Type B pancreatic cell (in vitro differentiated cells): ENCODE measurements around the gene CCNT1. TPM values are rescaled to one million over a fixed set of nuclear protein-coding genes. Genes with fewer than 3 reads are reported as not detected.
"Not testable (repeated sequence)": the region's sequence is repeated elsewhere in the genome, so short reads cannot be mapped to it uniquely, and the experiment has no call there.

Source experiments
- DNase-seq: peaks from one replicate; pipeline ENCODE4 v3.0.0; 2021; ENCODE audit warnings: mixed read lengths; ENCODE audit not compliant: unreplicated experiment; ENCODE audit errors: extremely low spot score
- H3K27ac Mint-ChIP-seq: 2 replicates; pipeline ENCODE4 v1.8.0; 2021; ENCODE audit warnings: mild to moderate bottlenecking, mixed read lengths
- H3K27me3 Mint-ChIP-seq: 2 replicates; pipeline ENCODE4 v1.8.0; 2021; ENCODE audit warnings: mixed read lengths
- H3K36me3 Mint-ChIP-seq: 2 replicates; pipeline ENCODE4 v1.8.0; 2021; ENCODE audit warnings: mixed read lengths
- H3K4me1 Mint-ChIP-seq: one replicate; pipeline ENCODE4 v1.8.0; 2021; ENCODE audit warnings: mixed read lengths; ENCODE audit not compliant: unreplicated experiment
- H3K4me3 Mint-ChIP-seq: 2 replicates; pipeline ENCODE4 v1.8.0; 2021; ENCODE audit warnings: mild to moderate bottlenecking, mixed read lengths
- H3K9me3 Mint-ChIP-seq: 2 replicates; pipeline ENCODE4 v1.8.0; 2021; ENCODE audit warnings: mixed read lengths
- CTCF ChIP-seq: fragments of 200-600 bp; sonication (generic); conservative IDR thresholded peaks from 2 replicates; pipeline ENCODE4 v1.5.0; 2021; ENCODE audit warnings: antibody characterized with exemption, mild to moderate bottlenecking
- total RNA-seq: library from RNA; stranded (reverse); gene quantifications from 2 replicates; pipeline ENCODE4 v1.2.1, GENCODE V29; 2021; ENCODE audit warnings: low replicate concordance

The CCNT1 gene
- total RNA-seq, 1 donor from 2014 or later = 46.9 TPM

GRCh38 chr12:48728807-48729206, 12.3 kb upstream of the CCNT1 start:
- no peaks in the 10 kb centered on the region for H3K9me3 Mint-ChIP-seq
- peaks cover 7% of the 10 kb centered on the region for H3K27me3 Mint-ChIP-seq
- no peaks in the 10 kb centered on the region for H3K4me1 Mint-ChIP-seq
- no peak for DNase-seq
- no peaks in the 10 kb centered on the region for H3K36me3 Mint-ChIP-seq
- no peak overlapping the region for H3K4me3 Mint-ChIP-seq
- no peak overlapping the region for H3K27ac Mint-ChIP-seq
- no peak for TF ChIP-seq CTCF

- H3K27ac Mint-ChIP-seq, H3K27me3 Mint-ChIP-seq, H3K9me3 Mint-ChIP-seq, H3K4me3 Mint-ChIP-seq, H3K36me3 Mint-ChIP-seq, H3K4me1 Mint-ChIP-seq: not testable (repeated sequence)
- DNase-seq = peak; percentile 20
Observed at GRCh38 chr12:48720737-48721136, 4.2 kb upstream of the CCNT1 start.

GRCh38 chr12:48720171-48720570, 3.7 kb upstream of the CCNT1 start:
- not testable (repeated sequence) for H3K4me3 Mint-ChIP-seq, H3K9me3 Mint-ChIP-seq, H3K36me3 Mint-ChIP-seq, H3K27ac Mint-ChIP-seq, H3K27me3 Mint-ChIP-seq
- DNase-seq = peak; percentile 39
- H3K4me1 Mint-ChIP-seq = peaks cover 11% of the 10 kb centered on the region

- Mint-ChIP-seq H3K4me3 (peak overlapping the region; percentile 67), H3K4me1 (peaks cover 23% of the 10 kb centered on the region)
- DNase-seq = peak; percentile 10
- not testable (repeated sequence) for H3K27me3 Mint-ChIP-seq, H3K9me3 Mint-ChIP-seq, H3K36me3 Mint-ChIP-seq, H3K27ac Mint-ChIP-seq
Observed at GRCh38 chr12:48719002-48719401, 2.5 kb upstream of the CCNT1 start.

- Mint-ChIP-seq H3K27ac (peak overlapping the region; percentile 96), H3K4me1 (peaks cover 32% of the 10 kb centered on the region), H3K27me3 (no peaks in the 10 kb centered on the region), H3K4me3 (peak overlapping the region; percentile 94), H3K36me3 (peaks cover 10% of the 10 kb centered on the region), H3K9me3 (peaks cover 8% of the 10 kb centered on the region)
- DNase-seq = no peak
- TF ChIP-seq CTCF = peak; percentile 16
Observed at GRCh38 chr12:48717252-48717695, 767 bp upstream of the CCNT1 start.

GRCh38 chr12:48716168-48716492, 377 bp downstream of the CCNT1 start:
- H3K36me3 Mint-ChIP-seq = peaks cover 10% of the 10 kb centered on the region
- peaks cover 7% of the 10 kb centered on the region for H3K9me3 Mint-ChIP-seq
- peak overlapping the region; percentile 94 for H3K4me3 Mint-ChIP-seq
- no peak for TF ChIP-seq CTCF
- peak overlapping the region; percentile 96 for H3K27ac Mint-ChIP-seq
- peak; percentile 64 for DNase-seq
- H3K27me3 Mint-ChIP-seq = no peaks in the 10 kb centered on the region
- peaks cover 32% of the 10 kb centered on the region for H3K4me1 Mint-ChIP-seq

GRCh38 chr12:48712209-48712608, 4.3 kb downstream of the CCNT1 start:
- Mint-ChIP-seq H3K4me1 (peaks cover 32% of the 10 kb centered on the region), H3K27ac (no peak overlapping the region), H3K9me3 (no peaks in the 10 kb centered on the region), H3K27me3 (no peaks in the 10 kb centered on the region), H3K4me3 (no peak overlapping the region), H3K36me3 (peaks cover 10% of the 10 kb centered on the region)
- TF ChIP-seq CTCF = no peak
- no peak for DNase-seq

- DNase-seq, H3K4me1 Mint-ChIP-seq, H3K27me3 Mint-ChIP-seq, H3K9me3 Mint-ChIP-seq, H3K4me3 Mint-ChIP-seq, H3K27ac Mint-ChIP-seq: not testable (repeated sequence)
- peaks cover 34% of the 10 kb centered on the region for H3K36me3 Mint-ChIP-seq
Observed at GRCh38 chr12:48698822-48699221, 17.7 kb downstream of the CCNT1 start.
